ENCODE results near the gene GPC6.

GPC6 gene

DNA sequence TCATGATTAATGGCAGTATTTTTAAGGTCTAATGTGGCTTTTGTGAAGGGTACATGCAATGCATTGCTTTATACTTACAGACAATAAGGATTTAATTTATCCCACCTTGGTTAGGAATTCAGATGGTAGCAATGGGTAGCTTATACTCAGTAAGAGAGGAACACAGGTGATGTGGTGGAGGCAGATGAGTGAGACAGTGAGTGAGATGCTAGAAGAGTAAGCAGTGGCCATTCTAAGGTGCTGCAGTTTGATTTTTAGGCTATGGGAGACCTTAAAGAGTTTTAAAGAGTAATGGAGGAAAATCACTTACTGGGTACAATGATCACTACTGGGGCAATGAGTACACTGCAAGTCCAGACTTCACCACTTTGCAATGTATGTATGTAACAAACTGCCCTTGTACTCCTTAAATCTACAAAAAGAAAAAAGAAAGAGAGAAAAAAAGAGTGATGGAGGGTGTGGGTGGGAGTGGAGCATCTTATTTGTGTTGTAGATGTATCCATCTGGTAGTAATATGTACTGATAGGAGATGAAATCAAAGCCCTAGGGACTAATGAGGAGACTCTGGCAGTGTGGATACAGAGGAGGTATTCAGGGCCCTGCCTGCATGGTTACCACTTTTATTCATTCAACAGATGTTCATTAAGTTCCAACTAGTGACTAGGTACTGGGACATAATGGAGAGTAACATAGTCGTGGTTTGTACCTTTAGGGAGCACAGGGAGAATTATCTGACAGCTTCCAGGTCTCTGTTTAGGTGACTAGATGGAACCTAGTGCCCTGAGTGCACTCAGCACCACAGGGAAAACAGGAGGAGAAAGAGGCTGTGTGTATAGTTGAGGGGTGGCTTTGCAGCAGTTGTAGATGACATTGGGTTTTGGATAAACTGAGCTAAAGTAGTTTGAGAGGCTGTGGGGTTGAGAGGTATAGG is 99.0 kb downstream of the GPC6 start:
- DNase-seq = no peak

GRCh38 chr13:93326234-93326811 is 99.7 kb downstream of the GPC6 start:
- DNase-seq = no peak

DNA sequence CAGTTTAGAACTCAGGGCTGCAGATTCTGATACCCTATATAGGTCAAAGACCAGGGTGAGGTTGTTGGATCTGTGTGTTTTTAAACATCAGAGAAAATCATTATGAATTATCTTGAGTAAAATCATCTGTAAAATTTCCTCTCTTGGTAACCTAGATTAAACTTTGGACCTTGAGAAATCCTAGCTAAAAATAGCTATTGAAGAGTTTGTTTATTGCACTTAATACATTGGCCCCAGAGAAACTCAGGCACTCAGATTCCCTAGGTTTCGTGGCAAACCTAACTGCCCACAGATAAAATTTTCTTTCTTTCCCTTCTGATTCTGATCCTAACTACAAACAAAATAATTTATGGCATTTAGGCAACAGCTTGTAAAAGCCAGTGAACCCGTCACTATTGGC is 102.3 kb downstream of the GPC6 start:
- DNase-seq = no peak

- no peak for DNase-seq
Measured at GRCh38 chr13:93336728-93337127, 110.1 kb downstream of the GPC6 start.

DNA sequence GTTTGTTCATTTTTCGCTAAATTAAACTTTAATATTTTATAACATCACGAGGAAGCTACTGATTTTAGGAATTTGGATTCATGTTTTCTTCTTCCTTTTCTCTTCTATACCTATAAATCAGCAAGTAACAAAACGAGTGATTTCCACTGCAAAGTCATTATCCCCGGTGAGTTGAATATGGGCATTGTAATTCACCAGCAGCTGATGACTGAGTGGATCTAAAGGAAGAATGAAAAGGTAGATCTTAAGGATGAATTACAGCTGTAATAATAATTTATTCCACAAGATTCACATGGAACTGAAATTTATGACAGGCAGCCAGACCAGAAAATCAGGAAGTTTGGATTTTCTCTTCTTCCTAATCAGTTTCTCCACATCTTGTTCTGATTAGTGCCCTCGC is 111.4 kb downstream of the GPC6 start:
- no peak for DNase-seq

GRCh38 chr13:93338906-93339305 is 112.3 kb downstream of the GPC6 start:
- DNase-seq = no peak

GRCh38 chr13:93339550-93339949 is 112.9 kb downstream of the GPC6 start:
- DNase-seq = no peak

DNA sequence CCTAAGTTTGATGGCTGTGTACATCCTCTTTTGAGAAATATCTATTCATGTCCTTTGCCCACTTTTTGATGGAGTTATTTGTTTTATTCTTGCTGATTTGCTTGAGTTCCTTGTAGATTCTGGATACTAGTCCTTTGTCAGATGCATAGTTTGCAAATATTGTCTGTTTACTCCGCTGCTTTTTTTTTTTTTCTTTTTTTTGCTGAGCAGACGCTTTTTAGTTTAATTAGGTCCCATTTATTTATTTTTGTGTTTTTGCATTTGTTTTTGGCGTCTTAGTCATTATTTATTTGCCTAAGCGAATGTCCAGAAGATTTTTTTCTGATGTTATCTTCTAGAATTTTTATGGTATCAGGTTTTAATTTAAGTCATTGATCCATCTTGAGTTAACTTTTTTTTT is 114.9 kb downstream of the GPC6 start:
- DNase-seq = no peak

GRCh38 chr13:93343097-93343496 is 116.5 kb downstream of the GPC6 start:
- DNase-seq = no peak

- DNase-seq = no peak
Measured at GRCh38 chr13:93344048-93344705, 117.6 kb downstream of the GPC6 start.

DNA sequence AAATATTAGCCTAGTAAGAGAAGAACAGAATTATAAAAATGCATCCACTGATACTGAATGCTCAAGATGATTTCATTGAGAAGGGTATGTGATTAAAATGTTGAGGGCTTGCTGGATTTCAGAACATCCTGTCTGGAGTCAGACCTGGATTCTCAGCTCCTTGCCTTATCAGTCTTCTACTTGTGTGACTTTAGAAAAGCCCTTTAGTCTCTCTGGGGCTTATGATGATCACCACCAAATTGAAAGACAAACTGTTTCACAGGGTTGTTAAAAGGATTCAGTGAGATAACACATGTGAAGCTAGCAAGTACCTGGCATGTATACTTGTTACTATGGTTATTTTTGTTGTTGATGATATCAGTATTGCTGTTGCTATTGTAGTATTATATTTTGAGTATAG is 118.4 kb downstream of the GPC6 start:
- no peak for DNase-seq

DNA sequence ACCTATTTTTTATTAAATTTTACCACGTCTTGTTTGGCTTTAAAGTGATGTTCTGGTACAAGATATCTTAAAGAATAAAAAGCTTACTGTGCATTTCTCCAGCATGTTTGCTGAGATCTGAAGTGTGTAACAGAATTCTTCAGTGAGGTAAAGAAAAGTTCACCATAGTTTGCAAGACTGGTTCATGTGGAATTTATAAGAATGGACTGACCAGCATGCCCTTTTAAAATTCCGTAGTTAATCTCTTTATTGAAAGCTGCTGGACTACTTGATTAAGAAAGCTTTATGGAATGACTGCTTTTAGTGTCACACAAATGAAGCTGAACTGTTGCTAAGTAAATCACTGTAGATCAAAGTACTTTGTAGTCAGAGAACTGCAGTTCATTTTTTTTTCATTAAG is 119.2 kb downstream of the GPC6 start:
- DNase-seq = no peak

DNA sequence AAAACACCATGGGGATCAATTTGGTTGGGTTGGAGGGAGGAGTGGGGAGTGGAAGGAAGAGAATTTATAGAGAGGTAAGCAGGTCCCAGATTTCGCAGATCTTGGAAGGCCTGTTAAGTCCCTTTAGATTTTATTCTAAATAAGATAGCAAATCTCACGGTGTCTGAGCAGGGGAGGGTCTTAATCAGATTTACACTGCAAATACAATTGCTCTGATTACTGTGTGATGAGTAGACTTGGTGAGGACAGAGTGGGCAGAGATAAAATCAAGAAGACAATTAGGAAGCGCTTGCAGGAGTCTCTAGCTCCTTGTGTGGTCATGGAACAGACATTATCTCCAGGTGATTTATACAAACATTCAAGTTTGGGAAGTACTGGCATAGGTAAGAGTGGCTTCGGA is 126.0 kb downstream of the GPC6 start:
- DNase-seq = no peak

DNA sequence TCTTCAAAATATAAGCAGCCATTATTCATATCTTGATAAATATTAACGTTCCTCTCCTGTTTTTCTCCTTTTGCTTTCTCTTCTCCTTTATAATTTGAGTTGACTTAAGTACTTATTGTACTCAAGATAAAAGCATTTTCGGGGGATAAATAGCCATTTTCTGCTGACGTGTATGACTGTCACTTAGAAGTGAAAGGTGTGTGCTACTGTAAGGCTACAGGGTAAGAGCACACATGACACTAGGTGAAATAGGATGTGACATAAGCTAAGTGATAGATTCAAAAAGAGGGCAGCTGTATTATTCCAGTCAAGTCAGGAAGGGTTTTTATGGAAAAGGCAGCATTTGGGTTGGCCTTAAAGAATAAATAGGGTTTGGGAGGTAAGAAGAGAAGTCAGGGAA is 128.5 kb downstream of the GPC6 start:
- no peak for DNase-seq

GRCh38 chr13:93356469-93356868 is 129.9 kb downstream of the GPC6 start:
- DNase-seq = no peak

DNA sequence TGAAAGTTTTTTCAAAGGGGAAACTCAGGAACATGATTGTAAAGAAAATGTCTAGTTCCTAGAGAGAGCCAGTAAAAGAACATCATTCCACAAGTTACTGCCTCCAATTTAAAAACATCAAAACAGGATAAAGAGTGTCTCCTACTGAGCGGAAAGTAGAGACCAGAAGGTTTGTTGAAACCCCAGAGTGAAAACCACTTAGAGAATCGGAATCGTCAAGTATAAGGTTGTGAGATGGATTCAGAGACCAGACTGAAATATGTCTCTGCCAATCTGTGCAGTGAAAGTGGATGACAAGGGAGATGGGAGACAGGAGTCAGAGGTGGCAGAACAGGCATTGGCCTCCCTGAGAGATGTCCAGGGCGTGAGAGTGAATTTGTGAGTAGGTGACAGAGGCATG is 133.4 kb downstream of the GPC6 start:
- no peak for DNase-seq

DNA sequence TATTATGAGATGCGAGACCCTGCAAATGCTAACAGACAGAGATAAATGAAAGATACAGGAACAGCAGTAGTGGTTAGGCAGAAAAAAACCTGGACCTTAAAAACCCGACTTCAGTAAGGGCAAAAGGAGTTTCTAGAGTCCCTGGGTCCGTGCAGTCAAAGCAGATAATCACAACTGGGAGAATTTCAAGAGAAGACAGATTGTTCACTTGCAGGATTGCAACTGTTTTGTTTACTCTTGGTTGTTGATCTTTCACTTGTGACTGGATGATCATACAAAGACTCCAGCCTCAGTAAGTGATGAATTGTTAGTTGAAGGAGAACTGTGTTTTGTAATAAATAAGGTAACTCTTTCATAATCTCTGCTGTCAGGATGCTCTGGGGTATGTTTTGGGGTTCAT is 135.1 kb downstream of the GPC6 start:
- no peak for DNase-seq

- no peak for DNase-seq
Measured at GRCh38 chr13:93364166-93364565, 137.6 kb downstream of the GPC6 start.

DNA sequence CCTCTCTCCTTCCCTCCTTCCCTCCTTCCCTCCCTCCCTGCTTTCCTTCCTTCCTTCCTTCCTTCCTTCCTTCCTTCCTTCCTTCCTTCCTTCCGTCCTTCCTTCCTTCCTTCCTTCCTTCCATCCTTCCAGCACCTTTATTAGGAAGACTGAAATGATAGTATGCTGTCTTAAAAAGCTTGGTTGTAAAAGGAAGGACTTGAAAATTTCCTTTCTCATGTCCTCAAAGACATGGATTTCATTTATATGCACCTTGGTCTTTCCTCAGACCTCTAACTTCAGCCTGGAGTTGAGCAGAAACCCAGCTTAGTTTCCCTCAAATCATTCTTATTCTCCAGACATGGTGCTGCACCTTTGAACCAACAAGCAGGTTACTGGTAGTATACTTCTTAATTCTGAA is 141.7 kb downstream of the GPC6 start:
- DNase-seq = no peak

DNA sequence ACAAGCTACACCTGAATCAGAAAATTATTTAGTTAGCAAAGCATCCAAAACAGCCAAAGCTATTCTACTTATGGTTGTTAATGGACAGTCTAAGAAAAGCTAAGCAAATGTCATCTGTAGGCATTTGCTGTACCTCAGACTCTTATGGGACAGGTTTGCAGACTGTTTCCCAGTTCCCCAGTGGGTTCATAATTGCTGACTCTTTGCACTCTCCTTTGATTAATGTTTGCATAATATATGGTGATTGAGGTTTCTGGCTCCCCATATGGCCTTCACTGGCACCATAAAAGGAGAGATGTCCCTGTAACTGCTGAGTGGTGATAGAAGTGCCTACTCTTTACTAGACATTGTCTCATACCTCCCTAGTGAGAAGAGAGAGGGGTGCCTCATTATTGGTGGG is 142.1 kb downstream of the GPC6 start:
- DNase-seq = no peak

- no peak for DNase-seq
Measured at GRCh38 chr13:93372856-93373255, 146.2 kb downstream of the GPC6 start.

DNA sequence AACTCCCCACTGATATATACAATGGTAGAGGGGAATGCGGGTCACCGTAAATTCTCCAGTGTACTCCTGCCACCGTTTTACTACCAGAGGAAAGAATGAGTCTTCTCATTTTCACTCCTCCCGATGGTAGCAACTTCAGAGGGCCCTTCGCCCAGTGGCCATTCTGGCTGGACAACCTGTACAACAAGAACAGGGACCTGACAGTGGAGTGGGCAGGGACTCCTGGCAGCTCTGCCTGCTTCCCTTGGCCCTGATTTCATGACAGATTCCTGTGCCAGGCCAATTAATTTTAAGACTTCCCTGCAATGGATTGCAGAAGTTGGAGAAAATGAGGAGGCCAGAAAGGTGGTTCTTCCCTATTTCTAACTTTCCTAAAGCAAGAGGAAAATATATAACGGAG is 148.9 kb downstream of the GPC6 start:
- no peak for DNase-seq

DNA sequence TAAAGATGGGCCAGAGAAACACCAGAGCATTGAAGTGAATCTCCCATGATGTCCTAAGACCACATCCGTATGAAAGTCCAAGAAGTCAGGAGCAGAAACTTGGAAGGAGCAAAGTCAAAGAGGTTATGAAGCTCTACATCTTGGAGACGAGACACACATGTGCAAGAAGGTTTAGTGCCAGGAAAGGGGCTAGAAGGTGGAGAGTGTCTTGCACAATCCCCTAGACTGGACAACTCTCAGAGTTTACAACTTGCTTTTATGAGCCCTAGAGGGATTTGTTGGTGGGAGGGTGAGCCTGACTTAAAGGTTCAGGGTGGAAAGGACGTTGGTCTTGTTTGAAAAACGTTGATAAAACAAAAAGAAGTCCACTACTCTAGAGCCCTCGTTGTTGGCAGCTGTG is 150.6 kb downstream of the GPC6 start:
- DNase-seq = no peak

- DNase-seq = no peak
Measured at GRCh38 chr13:93378184-93378583, 151.6 kb downstream of the GPC6 start.
